DND-41 (cell line): Measurements from ENCODE around the gene LSM7.

ENCODE experiments used
- ATAC-seq: fragments of 200-7000 bp; cut with Tn5 transposase; 3 replicates; pipeline ENCODE4 v1.9.1; 2021; ENCODE audit warnings: low read depth; ENCODE audit not compliant: insufficient read depth
- DNase-seq: peaks from one replicate; pipeline ENCODE4 v3.0.0-alpha.2; 2020
- H2AFZ ChIP-seq: 2 replicates; pipeline ENCODE4 v1.6.0; 2012; ENCODE audit warnings: low read depth, low read length
- H3K27ac ChIP-seq: 2 replicates; pipeline ENCODE4 v1.5.1; 2012; ENCODE audit warnings: low read length, inconsistent platforms
- H3K27me3 ChIP-seq: fragments of 200-600 bp; sonication (generic); 2 replicates; pipeline ENCODE4 v1.6.0; 2012; ENCODE audit warnings: low read length, mild to moderate bottlenecking, inconsistent platforms; ENCODE audit not compliant: insufficient read depth, poor library complexity
- H3K36me3 ChIP-seq: 2 replicates; pipeline ENCODE4 v1.5.1; 2012; ENCODE audit warnings: low read length, inconsistent platforms; ENCODE audit not compliant: insufficient read depth
- H3K4me1 ChIP-seq: 2 replicates; pipeline ENCODE4 v1.5.1; 2012; ENCODE audit warnings: mild to moderate bottlenecking, low read length; ENCODE audit not compliant: insufficient read depth
- H3K4me2 ChIP-seq: 2 replicates; pipeline ENCODE4 v1.6.0; 2012; ENCODE audit warnings: mild to moderate bottlenecking, moderate library complexity, low read length, inconsistent platforms; ENCODE audit not compliant: insufficient read depth
- H3K4me3 ChIP-seq, 2 experiments: fragments of 200-600 bp in 1 of 2; shearing (Covaris generic) in 1 of 2; 2 replicates each; pipeline ENCODE4 v1.5.1; 2012 to 2016; ENCODE audit warnings: inconsistent platforms in 2 of 2, low read length in 2 of 2, mild to moderate bottlenecking in 2 of 2, low read depth in 1 of 2, moderate library complexity in 1 of 2
- H3K79me2 ChIP-seq: 2 replicates; pipeline ENCODE4 v1.6.0; 2012; ENCODE audit warnings: low read length, inconsistent platforms; ENCODE audit not compliant: insufficient read depth
- H3K9ac ChIP-seq: 2 replicates; pipeline ENCODE4 v1.6.0; 2012; ENCODE audit warnings: low read depth, mild to moderate bottlenecking, inconsistent platforms, low read length, moderate library complexity
- H3K9me3 ChIP-seq: 2 replicates; pipeline ENCODE4 v1.5.1; 2012; ENCODE audit warnings: low read length, moderate library complexity, mild to moderate bottlenecking, inconsistent platforms; ENCODE audit not compliant: insufficient read depth, severe bottlenecking
- H4K20me1 ChIP-seq: 2 replicates; pipeline ENCODE4 v1.6.0; 2012; ENCODE audit warnings: low read length; ENCODE audit not compliant: insufficient read depth
- CTCF ChIP-seq: IDR thresholded peaks from 2 replicates; pipeline ENCODE4 v1.5.1; 2012; ENCODE audit warnings: borderline replicate concordance, low read length, moderate library complexity, mild to moderate bottlenecking; ENCODE audit not compliant: poor library complexity, severe bottlenecking; ENCODE audit errors: extremely low read depth
- EZH2 ChIP-seq: IDR thresholded peaks from 3 replicates; pipeline ENCODE4 v1.6.1; 2012; ENCODE audit warnings: borderline replicate concordance, low read depth, mild to moderate bottlenecking, moderate library complexity, low read length, inconsistent platforms; ENCODE audit not compliant: severe bottlenecking

Gene LSM7

GRCh38 chr19:2340496-2341243 lies 12.3 kb upstream of the LSM7 start:
- no peak for ATAC-seq
- peaks cover 52% of the 10 kb centered on the region for H4K20me1 ChIP-seq
- no peaks in the 10 kb centered on the region for H3K9me3 ChIP-seq
- H3K9ac ChIP-seq = no peak overlapping the region
- H3K27me3 ChIP-seq = no peaks in the 10 kb centered on the region
- H3K27ac ChIP-seq = no peak overlapping the region
- no peak for DNase-seq
- H2AFZ ChIP-seq = no peak overlapping the region
- peaks cover 37% of the 10 kb centered on the region for H3K79me2 ChIP-seq
- H3K36me3 ChIP-seq = peaks cover 89% of the 10 kb centered on the region
- no peak overlapping the region for H3K4me3 ChIP-seq
- H3K4me2 ChIP-seq = no peak overlapping the region
- no peak for TF ChIP-seq EZH2
- no peak for TF ChIP-seq CTCF
- H3K4me1 ChIP-seq = peaks cover 3% of the 10 kb centered on the region; the same call in 1 of the 2 replicates

- Histone ChIP-seq H3K79me2 (peaks cover 46% of the 10 kb centered on the region), H4K20me1 (peaks cover 60% of the 10 kb centered on the region), H3K9ac (no peak overlapping the region), H3K9me3 (no peaks in the 10 kb centered on the region), H3K4me3 (no peak overlapping the region), H3K36me3 (peaks cover 85% of the 10 kb centered on the region), H3K4me1 (peaks cover 3% of the 10 kb centered on the region; the same call in 1 of the 2 replicates), H3K27ac (no peak overlapping the region), H2AFZ (no peak overlapping the region), H3K27me3 (no peaks in the 10 kb centered on the region), H3K4me2 (no peak overlapping the region)
- DNase-seq (no peak), ATAC-seq (no peak)
- TF ChIP-seq EZH2 (no peak), CTCF (no peak)
Observed at GRCh38 chr19:2339644-2340310, 11.4 kb upstream of the LSM7 start.

- H3K79me2 ChIP-seq = peaks cover 53% of the 10 kb centered on the region
- TF ChIP-seq CTCF (no peak), EZH2 (no peak)
- H3K4me1 ChIP-seq = peaks cover 3% of the 10 kb centered on the region; the same call in 1 of the 2 replicates
- no peak overlapping the region for H3K9ac ChIP-seq
- H2AFZ ChIP-seq = no peak overlapping the region
- no peak overlapping the region for H3K4me3 ChIP-seq
- H4K20me1 ChIP-seq = peaks cover 68% of the 10 kb centered on the region
- H3K27me3 ChIP-seq = no peaks in the 10 kb centered on the region
- no peak overlapping the region for H3K27ac ChIP-seq
- H3K36me3 ChIP-seq = peaks cover 87% of the 10 kb centered on the region
- H3K4me2 ChIP-seq = no peak overlapping the region
- DNase-seq = no peak
- no peaks in the 10 kb centered on the region for H3K9me3 ChIP-seq
- no peak for ATAC-seq
Observed at GRCh38 chr19:2338751-2339643, 10.6 kb upstream of the LSM7 start.
